HG02943 (cell line): ENCODE measurements around the gene ZFP69.
"Not testable (repeated sequence)": the region's sequence is repeated elsewhere in the genome, so short reads cannot be mapped to it uniquely, and the experiment has no call there.

ENCODE experiments used
- ATAC-seq: cut with Tn5 transposase; IDR thresholded peaks from one replicate; pipeline ENCODE4 v1.9.1; 2021; ENCODE audit warnings: mild to moderate bottlenecking, low read depth, moderate library complexity; ENCODE audit not compliant: unreplicated experiment

Gene ZFP69

GRCh38 chr1:40476924-40477677 lies at the start of gene ZFP69:
Gene ZFP69 (plus strand): TSS chr1:40477290. CDS start chr1:40479362, 2,072 bp downstream.
- ATAC-seq: no peak

GRCh38 chr1:40431385-40431784 lies 45.7 kb upstream of the ZFP69 start:
- ATAC-seq: no peak

DNA sequence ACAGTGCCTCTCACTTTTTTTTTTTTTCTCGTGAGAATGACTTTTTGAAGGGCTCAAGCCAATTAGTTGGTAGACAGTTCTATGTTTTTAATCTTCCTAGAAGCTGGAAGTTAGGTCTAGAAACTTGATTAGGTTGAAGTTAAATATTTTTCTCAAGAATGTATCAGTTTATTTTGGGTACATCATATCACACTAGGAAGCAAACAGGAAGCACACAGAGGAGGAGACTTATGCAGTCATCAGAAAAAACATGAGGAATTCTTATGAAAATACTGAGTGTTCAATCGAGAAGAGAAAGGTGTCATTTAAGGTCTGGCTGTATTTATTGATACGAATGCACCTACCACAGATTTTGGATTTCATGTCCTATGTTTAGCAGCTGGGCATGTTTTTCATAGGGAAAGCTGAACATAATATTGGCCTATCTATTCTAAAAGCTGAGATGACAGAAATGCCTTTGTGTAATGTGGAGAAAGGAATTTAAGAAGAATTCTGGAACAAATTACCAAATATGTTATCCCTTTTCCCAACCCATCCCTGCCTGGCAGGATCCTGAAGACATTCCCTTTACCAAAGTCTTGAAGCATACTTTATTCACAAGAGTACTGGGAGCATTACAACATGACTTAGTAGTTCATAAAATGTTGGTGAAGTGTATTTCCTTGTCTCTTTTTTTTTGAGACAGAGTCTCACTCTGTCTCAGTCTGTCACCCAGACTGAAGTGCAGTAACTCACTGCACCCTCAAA lies 44.3 kb upstream of the ZFP69 start:
- ATAC-seq: no peak

DNA sequence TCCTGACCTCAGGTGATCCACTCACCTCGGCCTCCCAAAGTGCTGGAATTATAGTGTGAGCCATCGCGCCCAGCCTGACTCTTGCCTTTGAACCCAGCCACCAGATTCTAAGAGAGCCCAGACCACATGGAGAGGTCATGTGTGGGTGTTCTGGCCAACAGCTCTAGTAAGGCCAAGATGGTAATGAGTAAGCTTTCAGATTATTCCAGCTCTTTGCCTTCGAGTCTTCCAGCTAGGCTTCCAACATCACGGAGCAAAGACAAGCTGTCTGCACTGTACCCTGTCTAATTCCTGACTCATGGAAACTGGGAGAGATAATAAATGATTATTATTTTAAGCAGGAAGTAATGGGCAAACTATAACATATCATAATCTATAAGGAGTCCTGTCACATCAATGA lies 41.6 kb upstream of the ZFP69 start:
- ATAC-seq: no peak

- ATAC-seq: no peak
Measured at GRCh38 chr1:40435876-40436275, 41.2 kb upstream of the ZFP69 start.

DNA sequence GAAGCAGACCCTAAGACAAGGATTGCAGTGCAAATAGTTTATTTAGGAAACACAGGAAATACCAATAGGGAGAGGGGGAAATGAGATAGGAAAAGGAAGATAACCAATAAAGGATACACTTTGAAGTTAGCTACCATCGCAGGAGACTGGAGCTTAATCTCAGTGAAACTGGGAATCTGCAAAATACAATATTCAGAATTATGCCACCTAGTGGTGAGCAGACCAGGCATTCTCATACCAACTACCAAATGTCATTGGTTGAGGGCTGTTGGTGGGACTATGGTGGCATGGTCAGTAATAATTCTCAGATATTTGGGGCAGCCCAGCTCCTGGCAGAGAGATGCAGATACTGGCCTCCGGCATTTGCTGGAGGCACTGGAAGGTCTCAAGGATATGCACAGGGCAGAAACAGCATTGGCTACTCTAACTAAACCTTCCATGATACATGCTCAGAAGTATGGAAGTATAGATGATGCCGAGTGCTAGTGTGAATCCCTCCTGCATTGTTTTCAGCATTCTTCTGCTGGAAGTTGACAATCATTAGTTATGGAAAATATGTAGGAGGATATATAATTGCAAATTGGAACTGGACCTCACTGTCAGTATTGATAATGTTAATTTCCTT lies 38.6 kb upstream of the ZFP69 start:
- ATAC-seq: no peak

DNA sequence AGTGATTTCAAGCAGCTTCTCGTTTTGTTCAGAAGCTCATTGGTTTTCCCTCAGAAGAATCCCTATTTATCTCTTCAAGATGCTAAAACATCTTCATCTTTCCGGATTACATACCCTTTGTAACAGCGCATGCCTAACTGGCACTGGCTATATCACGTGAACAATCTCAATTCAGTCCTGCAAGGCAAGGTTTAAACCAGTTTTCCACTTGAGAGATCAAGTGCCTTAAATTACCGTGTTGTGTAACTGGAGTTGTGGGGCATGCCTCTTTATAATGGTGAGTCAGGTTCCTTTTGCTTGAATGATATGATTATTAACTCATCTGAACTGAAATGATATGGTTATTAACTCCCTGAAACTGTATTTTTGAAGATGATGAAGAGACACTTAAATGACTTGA lies 37.8 kb upstream of the ZFP69 start:
- no peak for ATAC-seq

GRCh38 chr1:40449684-40450494 lies 27.2 kb upstream of the ZFP69 start, which contains the start of gene ZFP69B:
Gene ZFP69B (plus strand): TSS chr1:40450476. CDS start chr1:40450962, 486 bp downstream.
- no peak for ATAC-seq

DNA sequence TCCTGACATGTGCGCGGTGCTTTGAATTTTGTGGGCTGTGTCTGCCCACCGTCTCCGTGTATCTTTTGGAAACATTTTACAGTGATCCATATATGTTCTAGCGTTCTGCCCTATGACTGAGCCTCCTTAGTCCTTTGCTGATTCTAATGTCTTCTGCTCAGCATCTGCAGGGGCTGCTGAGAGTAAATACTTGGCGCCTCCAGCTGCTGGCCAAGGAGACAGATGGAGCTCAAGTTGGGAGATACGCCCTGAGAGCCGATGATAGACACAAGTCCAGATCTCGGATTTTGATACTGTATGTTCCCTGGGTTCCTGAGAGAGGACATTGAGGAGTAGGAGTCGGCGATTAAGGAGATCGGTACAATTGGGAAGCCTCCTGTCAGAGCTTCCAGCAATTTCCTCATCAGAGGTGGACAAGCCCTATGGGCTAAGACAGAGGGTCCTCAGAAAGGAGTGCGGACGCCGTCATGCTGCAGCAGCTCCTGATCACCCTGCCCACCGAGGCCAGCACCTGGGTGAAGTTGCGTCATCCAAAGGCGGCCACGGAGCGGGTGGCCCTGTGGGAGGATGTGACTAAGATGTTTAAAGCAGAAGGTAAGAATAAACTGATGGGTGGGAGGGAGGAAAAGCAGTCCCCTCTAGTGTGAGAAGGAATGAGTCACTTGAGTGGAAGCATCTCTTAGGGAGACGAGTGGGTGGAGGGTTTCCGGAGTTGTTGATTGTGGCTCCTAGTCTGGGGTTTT lies 26.4 kb upstream of the ZFP69 start:
- no peak for ATAC-seq

DNA sequence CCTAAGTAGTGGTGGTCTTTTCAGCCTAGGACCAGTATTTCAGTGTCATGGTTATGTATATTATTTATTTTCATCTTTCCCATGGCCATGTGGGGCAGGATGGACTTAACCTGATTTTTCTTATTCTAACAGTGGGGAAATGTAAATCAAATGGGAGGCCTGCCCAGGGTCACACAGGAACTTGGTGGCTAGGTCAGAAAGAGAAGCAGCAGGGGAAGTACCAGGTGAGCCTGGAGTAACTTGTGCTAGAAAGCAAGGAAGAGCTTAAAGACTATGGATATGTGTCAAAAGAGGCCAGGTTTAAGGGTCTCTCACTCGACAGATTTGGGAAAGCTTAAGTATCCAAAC lies 25.9 kb upstream of the ZFP69 start:
- no peak for ATAC-seq

- no peak for ATAC-seq
Measured at GRCh38 chr1:40454873-40455272, 22.2 kb upstream of the ZFP69 start.

DNA sequence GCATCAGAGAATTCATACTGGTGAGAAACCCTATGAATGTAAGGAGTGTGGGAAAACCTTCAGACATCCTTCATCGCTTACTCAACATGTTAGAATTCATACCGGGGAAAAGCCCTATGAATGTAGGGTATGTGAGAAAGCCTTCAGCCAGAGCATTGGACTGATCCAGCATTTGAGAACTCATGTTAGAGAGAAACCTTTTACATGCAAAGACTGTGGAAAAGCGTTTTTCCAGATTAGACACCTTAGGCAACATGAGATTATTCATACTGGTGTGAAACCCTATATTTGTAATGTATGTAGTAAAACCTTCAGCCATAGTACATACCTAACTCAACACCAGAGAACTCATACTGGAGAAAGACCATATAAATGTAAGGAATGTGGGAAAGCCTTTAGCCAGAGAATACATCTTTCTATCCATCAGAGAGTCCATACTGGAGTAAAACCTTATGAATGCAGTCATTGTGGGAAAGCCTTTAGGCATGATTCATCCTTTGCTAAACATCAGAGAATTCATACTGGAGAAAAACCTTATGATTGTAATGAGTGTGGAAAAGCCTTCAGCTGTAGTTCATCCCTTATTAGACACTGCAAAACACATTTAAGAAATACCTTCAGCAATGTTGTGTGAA lies 14.0 kb upstream of the ZFP69 start:
- ATAC-seq: no peak

DNA sequence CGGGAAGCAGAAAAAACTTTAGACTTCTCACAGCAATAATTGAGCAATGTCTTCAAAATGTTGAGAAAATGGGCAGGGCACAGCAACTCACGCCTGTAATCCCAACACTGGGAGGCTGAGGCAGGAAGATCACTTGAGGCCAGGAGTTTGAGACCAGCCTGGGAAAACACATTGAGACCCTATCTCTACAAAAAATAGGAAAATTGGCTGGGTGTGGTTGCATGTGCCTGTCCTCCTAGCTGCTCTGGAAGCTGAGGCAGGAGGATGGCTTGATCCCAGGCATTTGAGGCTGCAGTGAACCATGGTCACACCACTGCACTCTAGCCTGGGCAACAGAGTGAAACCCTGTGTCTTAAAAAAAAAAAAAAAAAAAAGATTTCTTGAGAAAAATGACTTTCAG lies 7.8 kb upstream of the ZFP69 start:
- ATAC-seq: no peak

DNA sequence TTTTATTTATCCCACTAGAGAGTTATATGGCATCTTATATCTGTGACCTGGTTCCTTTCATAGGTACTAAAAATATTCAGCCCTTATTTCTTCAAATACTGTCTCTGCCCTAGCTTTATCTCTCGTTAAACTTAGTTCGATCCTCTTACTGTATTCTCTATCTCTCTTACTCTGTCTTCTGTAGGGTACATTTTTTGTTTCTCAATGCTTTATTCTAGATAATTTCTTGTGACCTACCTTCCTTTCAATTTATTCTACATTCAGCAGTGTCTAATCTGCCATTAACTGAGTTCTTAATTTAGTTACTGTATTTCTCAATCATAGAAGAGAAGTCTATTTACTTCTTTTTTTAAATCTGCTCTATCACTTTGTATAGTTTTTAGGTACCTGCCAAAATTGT lies 1.8 kb upstream of the ZFP69 start:
- ATAC-seq: no peak

- ATAC-seq: no peak
Measured at GRCh38 chr1:40477678-40478053, 576 bp downstream of the ZFP69 start.

DNA sequence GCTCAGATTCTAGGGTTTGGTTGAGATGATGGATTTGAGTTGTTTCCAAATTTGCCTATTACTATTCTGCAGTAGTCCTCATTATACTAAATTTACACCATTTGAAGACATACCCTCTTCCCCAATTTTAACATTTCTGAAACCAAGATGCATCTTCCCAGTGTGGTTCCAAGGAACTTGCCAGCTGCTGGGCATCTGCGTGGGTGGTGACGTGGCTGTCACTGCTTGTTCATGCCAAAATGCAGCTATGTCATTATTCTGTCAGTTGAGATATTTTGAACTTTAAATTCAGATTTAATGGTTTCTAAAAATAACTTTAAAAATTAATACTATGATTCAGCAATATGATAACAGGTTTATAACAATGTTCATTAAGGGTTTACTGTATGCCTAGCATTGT lies 1.2 kb downstream of the ZFP69 start:
- ATAC-seq: no peak

DNA sequence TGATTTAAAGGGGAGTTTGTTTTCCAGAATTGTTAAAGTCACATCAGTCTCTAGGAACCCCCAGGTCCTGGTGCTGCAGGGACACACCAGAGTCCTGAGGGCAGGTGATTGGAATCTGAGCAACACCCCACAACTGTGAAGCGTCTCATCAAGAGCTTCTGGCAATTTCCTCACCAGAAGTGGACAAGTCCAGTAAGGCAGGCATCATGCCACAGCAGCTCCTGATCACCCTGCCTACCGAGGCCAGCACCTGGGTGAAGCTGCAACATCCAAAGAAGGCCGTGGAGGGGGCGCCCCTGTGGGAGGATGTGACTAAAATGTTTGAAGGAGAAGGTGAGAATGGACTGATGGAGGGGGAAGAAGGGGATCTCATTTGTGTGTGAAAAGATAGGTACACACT lies 2.1 kb downstream of the ZFP69 start:
- ATAC-seq: no peak

DNA sequence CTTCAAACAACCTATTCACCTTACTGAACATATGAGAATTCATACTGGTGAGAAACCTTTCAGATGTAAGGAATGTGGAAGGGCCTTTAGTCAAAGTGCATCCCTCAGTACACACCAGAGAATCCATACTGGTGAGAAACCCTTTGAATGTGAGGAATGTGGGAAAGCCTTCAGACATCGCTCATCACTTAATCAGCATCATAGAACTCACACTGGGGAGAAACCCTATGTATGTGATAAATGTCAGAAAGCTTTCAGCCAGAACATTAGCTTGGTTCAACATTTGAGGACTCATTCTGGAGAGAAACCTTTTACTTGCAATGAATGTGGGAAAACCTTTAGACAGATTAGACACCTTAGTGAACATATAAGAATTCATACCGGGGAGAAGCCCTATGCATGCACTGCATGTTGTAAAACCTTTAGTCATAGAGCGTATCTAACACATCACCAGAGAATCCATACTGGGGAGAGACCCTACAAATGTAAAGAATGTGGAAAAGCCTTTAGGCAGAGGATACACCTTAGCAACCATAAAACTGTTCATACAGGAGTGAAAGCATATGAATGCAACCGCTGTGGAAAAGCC lies 18.3 kb downstream of the ZFP69 start:
- ATAC-seq: no peak

GRCh38 chr1:40502651-40503050 lies 25.6 kb downstream of the ZFP69 start:
- ATAC-seq: not testable (repeated sequence)
